SU-DHL-6 (cell line): ENCODE results near the gene CHP1.
"Not testable (repeated sequence)": the region's sequence is repeated elsewhere in the genome, so short reads cannot be mapped to it uniquely, and the experiment has no call there.

Experiments used
- H2AFZ ChIP-seq: fragments of 200-600 bp; sonication (generic); 2 replicates; pipeline ENCODE4 v1.6.1; 2014; ENCODE audit warnings: low read depth, mild to moderate bottlenecking, moderate library complexity, mixed read lengths, antibody characterized with exemption, low read length; ENCODE audit not compliant: severe bottlenecking
- H3F3A ChIP-seq: fragments of 200-600 bp; shearing (Covaris generic); 2 replicates; pipeline ENCODE4 v1.6.0; 2016; ENCODE audit warnings: antibody characterized with exemption, mild to moderate bottlenecking; ENCODE audit not compliant: insufficient read depth
- H3K27ac ChIP-seq: fragments of 200-600 bp; sonication (generic); 2 replicates; pipeline ENCODE4 v1.5.1; 2016; ENCODE audit warnings: low read depth, mild to moderate bottlenecking, low read length, moderate library complexity, mixed read lengths
- H3K27me3 ChIP-seq: fragments of 200-600 bp; sonication (generic), shearing (Covaris generic); 2 replicates; pipeline ENCODE4 v1.6.0; 2014; ENCODE audit warnings: mild to moderate bottlenecking, low read length
- H3K36me3 ChIP-seq: fragments of 200-600 bp; sonication (generic); 2 replicates; pipeline ENCODE4 v1.6.1; 2014; ENCODE audit warnings: mild to moderate bottlenecking, low read length, mixed read lengths
- H3K4me2 ChIP-seq: fragments of 300-600, 200-600 bp; shearing (Covaris generic), sonication (generic); 2 replicates; pipeline ENCODE4 v1.6.0; 2014; ENCODE audit warnings: low read length, low read depth, mild to moderate bottlenecking; ENCODE audit not compliant: poor library complexity, severe bottlenecking
- H3K4me3 ChIP-seq: fragments of 200-600 bp; sonication (generic); 2 replicates; pipeline ENCODE4 v1.5.1; 2014; ENCODE audit warnings: antibody characterized with exemption, low read length, mild to moderate bottlenecking, mixed read lengths; ENCODE audit not compliant: insufficient read depth, poor library complexity, severe bottlenecking
- H3K79me2 ChIP-seq: fragments of 200-600 bp; sonication (generic); 2 replicates; pipeline ENCODE4 v1.6.1; 2014; ENCODE audit warnings: mild to moderate bottlenecking, low read length, moderate library complexity; ENCODE audit not compliant: insufficient read depth
- H3K9ac ChIP-seq: fragments of 200-600 bp; sonication (generic); 2 replicates; pipeline ENCODE4 v1.7.0; 2014; ENCODE audit warnings: mild to moderate bottlenecking, low read length
- H3K9me2 ChIP-seq: fragments of 200-600 bp; sonication (generic); replicated peaks from 2 replicates; pipeline ENCODE4 v1.6.1; 2014; ENCODE audit warnings: low read length; ENCODE audit not compliant: insufficient read depth
- H3K9me3 ChIP-seq: fragments of 200-600 bp; sonication (generic); 2 replicates; pipeline ENCODE4 v1.6.1; 2014; ENCODE audit warnings: low read length, mixed read lengths; ENCODE audit not compliant: insufficient read depth
- H4K20me1 ChIP-seq: fragments of 200-600 bp; sonication (generic); 2 replicates; pipeline ENCODE4 v1.6.1; 2014; ENCODE audit warnings: low read depth, mild to moderate bottlenecking, antibody characterized with exemption, low read length, moderate library complexity, mixed read lengths
- CTCF ChIP-seq: fragments of 200-600 bp; sonication (generic); IDR thresholded peaks from one replicate; pipeline ENCODE4 v1.5.1; 2017; ENCODE audit warnings: antibody characterized with exemption, mild to moderate bottlenecking, low read length, moderate library complexity; ENCODE audit not compliant: insufficient read depth, poor library complexity, severe bottlenecking
- EZH2phosphoT487 ChIP-seq: fragments of 200-600 bp; sonication (generic), shearing (Covaris generic); conservative IDR thresholded peaks from 2 replicates; pipeline ENCODE4 v1.6.1; 2018; ENCODE audit warnings: mild to moderate bottlenecking, antibody characterized with exemption, low read length, moderate library complexity, mixed read lengths

The CHP1 gene

GRCh38 chr15:41259546-41260189 lies 28.6 kb downstream of the CHP1 start:
- Histone ChIP-seq H3K9ac (no peak overlapping the region), H3K9me2 (no peaks in the 10 kb centered on the region), H3K36me3 (peaks cover 2% of the 10 kb centered on the region; the same call in 1 of the 2 replicates), H3K27ac (no peak overlapping the region), H3K9me3 (no peaks in the 10 kb centered on the region), H3K4me3 (no peak overlapping the region), H3K79me2 (no peaks in the 10 kb centered on the region), H2AFZ (no peak overlapping the region), H3K4me2 (no peak overlapping the region), H3K27me3 (no peaks in the 10 kb centered on the region), H3F3A (peaks cover 9% of the 10 kb centered on the region; the same call in 1 of the 2 replicates), H4K20me1 (no peaks in the 10 kb centered on the region)
- TF ChIP-seq CTCF, result no peak
- no peak for TF ChIP-seq EZH2phosphoT487

GRCh38 chr15:41260924-41261323 lies 29.9 kb downstream of the CHP1 start:
- not testable (repeated sequence) for H4K20me1 ChIP-seq, H3F3A ChIP-seq, H3K9ac ChIP-seq, H3K4me3 ChIP-seq, H3K27ac ChIP-seq, H2AFZ ChIP-seq, H3K9me2 ChIP-seq, H3K27me3 ChIP-seq, H3K9me3 ChIP-seq, H3K4me2 ChIP-seq, H3K36me3 ChIP-seq, H3K79me2 ChIP-seq

GRCh38 chr15:41262571-41262970 lies 31.5 kb downstream of the CHP1 start:
- Histone ChIP-seq H3K36me3 (peaks cover 2% of the 10 kb centered on the region; the same call in 1 of the 2 replicates), H3F3A (peaks cover 9% of the 10 kb centered on the region; the same call in 1 of the 2 replicates)

More at GRCh38 chr15:41262571-41262970, 31.5 kb downstream of the CHP1 start:
- Histone ChIP-seq H3K27me3 (no peaks in the 10 kb centered on the region), H3K9me3 (no peaks in the 10 kb centered on the region), H3K9ac (no peak overlapping the region), H3K4me3 (no peak overlapping the region), H4K20me1 (no peaks in the 10 kb centered on the region), H2AFZ (no peak overlapping the region), H3K4me2 (no peak overlapping the region), H3K79me2 (no peaks in the 10 kb centered on the region), H3K27ac (no peak overlapping the region), H3K9me2 (no peaks in the 10 kb centered on the region)
- TF ChIP-seq EZH2phosphoT487 (no peak), CTCF (no peak)
